ENCODE data around the gene MYB.

GRCh38 chr6:135173989-135174484, 7.1 kb upstream of the MYB start:
- TF ChIP-seq SMAD4 (CRISPR knock-in tag; IDR thresholded peaks at IDR 0.05) (no peak), ZNF263 (CRISPR knock-in tag; IDR thresholded peaks at IDR 0.05; ENCODE audit: low read depth) (no peak)

Data from WTC11 (cell line).